PC-3 (cell line): Measurements from ENCODE around the gene SMPD4.

Source experiments
- EZH2 ChIP-seq: fragments of 300-600 bp; sonication (generic); IDR thresholded peaks from one replicate; pipeline ENCODE4 v1.6.1; 2017; ENCODE audit warnings: antibody characterized with exemption, mild to moderate bottlenecking, low read length; ENCODE audit not compliant: unreplicated experiment
- EZH2phosphoT487 ChIP-seq: fragments of 300-600 bp; sonication (generic); IDR thresholded peaks from 2 replicates; pipeline ENCODE4 v1.6.1; 2018; ENCODE audit warnings: mild to moderate bottlenecking, antibody characterized with exemption, low read length, borderline replicate concordance
- TF ChIP-seq, protein P1 (sequence below): fragments of 300-600 bp; sonication (generic); conservative IDR thresholded peaks from 2 replicates; pipeline ENCODE4 v1.5.1; 2017; ENCODE audit warnings: antibody characterized with exemption, low read depth, mild to moderate bottlenecking, low read length

DNA sequence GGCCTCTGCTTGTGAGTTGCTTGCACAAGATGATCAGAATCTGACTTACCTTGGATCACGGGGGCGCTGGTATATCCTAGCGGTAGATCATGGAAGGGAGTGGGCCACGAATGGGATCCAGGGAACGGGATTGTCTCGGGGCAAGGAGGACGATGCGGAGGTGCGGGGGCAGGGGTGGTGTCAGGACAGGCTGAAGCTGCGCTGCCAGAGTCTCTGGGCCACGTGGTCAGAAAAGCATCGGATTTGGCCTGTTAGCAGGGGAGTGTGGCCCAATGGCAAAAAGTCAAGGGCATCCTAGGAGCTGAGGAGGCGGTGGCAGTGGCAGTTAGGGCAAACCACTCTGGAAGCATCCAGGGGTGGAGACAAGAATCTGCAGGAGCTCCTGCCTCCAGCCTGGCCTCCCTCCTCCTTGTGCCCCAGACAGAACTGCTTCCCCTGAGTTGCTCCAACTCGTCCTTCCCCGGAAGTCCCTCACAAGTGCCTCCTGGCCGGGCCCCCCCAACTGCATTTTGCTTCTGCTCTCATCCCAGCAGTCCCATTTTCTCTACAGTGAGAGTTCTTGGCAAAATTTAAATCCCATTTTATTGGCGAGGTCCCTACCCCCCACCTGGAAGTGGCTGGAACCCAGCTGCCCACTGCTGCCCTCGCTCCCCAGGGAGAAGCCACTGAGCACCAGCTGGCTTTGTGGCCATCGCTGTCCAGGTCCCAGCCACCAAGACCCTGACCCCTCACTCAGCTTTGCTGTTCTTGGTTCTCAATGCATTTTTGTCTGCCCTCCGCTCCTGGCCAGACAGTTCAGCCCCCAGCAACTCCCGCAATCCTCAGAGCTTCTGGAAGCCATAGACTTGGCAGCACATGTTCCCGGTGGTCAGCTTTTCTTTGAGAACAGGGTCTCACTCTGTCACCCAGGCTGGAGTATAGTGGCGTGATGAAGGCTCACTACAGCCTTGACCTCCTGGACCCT lies 30.9 kb downstream of the SMPD4 start:
- TF ChIP-seq EZH2 (no peak), EZH2phosphoT487 (no peak)
- TF ChIP-seq, protein P1, sequence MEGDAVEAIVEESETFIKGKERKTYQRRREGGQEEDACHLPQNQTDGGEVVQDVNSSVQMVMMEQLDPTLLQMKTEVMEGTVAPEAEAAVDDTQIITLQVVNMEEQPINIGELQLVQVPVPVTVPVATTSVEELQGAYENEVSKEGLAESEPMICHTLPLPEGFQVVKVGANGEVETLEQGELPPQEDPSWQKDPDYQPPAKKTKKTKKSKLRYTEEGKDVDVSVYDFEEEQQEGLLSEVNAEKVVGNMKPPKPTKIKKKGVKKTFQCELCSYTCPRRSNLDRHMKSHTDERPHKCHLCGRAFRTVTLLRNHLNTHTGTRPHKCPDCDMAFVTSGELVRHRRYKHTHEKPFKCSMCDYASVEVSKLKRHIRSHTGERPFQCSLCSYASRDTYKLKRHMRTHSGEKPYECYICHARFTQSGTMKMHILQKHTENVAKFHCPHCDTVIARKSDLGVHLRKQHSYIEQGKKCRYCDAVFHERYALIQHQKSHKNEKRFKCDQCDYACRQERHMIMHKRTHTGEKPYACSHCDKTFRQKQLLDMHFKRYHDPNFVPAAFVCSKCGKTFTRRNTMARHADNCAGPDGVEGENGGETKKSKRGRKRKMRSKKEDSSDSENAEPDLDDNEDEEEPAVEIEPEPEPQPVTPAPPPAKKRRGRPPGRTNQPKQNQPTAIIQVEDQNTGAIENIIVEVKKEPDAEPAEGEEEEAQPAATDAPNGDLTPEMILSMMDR = no peak
